HG03571 (cell line): ENCODE results near the gene DCST1.
A peak's percentile ranks its signal among the peaks of the same experiment; 100 is the strongest.

Experiments used
- ATAC-seq: cut with Tn5 transposase; IDR thresholded peaks from one replicate; pipeline ENCODE4 v1.9.1; 2021; ENCODE audit not compliant: unreplicated experiment

The DCST1 gene

GRCh38 chr1:155012026-155012546, 21.5 kb upstream of the DCST1 start:
- ATAC-seq = no peak

DNA sequence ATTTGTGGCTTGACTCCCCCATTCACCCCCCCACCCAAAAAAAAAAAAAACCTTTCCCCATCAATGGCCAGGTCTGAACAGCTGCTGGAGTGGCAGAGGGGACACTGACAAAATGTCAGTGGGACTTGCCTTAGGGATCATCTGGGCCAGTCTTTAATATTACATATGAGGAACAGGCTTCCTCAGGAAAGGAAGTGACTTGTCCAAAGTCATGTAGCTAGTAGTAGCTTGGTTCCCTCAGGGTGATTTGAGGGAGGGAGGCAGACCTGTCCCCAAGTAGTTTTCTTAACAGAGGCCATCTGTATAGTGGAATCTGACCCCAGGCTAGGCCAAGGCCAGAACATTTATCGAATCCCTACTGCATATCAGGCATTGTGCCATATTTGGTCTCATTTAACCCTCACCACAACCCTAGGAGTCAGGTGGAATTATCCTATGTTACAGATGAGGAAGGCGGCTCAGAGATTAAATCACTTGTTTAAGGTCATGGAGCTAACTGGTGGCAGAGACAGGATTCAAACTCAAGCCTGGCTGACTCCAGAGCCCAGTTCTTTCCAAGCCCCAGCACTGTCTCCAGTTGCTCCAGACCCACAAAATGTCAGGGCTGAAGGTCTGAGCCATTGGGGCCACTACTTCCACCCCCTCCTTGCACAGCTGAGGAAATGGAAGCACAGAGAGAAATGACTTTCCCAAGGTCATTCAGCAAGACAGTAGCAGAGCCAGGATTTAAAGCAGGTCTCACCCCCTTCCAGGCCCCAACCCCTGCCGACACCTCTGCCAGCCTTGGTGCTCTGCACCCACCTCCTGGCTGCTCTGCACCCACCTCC, 20.6 kb upstream of the DCST1 start:
- no peak for ATAC-seq

- no peak for ATAC-seq
These were observed 20.0 kb upstream of the DCST1 start for GRCh38 chr1:155013632-155014031.

- ATAC-seq = no peak
These were observed 18.7 kb upstream of the DCST1 start for GRCh38 chr1:155014709-155015508.

DNA sequence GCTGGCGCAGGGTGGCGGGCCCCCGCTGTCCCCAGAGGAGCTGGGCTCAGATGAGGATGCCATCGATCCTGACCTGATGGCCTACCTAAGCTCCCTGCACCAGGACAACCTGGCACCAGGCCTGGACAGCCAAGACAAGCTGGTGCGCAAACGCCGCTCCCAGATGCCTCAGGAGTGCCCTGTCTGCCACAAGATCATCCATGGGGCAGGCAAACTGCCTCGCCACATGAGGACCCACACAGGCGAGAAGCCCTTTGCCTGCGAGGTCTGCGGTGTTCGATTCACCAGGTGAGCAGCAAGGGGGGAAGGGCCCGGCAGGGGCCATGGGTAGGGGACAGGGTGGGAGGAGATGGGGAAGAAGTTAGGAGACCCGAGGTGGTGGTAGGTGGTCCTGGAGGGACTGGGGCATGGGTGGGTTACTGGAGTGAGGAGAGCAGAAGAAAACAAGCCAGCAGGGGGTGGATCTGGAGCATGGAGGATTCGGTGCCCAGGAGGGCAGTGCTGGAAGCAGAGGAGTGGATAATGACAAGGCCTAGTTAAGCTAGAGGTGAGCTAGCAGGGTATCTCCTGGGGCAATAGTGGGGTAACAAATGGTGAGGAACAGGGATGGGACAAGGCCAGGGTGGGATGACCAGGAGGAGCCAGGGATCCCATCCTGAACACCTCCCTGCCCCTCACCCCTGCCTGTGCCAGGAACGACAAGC, 17.9 kb upstream of the DCST1 start:
- ATAC-seq = no peak

DNA sequence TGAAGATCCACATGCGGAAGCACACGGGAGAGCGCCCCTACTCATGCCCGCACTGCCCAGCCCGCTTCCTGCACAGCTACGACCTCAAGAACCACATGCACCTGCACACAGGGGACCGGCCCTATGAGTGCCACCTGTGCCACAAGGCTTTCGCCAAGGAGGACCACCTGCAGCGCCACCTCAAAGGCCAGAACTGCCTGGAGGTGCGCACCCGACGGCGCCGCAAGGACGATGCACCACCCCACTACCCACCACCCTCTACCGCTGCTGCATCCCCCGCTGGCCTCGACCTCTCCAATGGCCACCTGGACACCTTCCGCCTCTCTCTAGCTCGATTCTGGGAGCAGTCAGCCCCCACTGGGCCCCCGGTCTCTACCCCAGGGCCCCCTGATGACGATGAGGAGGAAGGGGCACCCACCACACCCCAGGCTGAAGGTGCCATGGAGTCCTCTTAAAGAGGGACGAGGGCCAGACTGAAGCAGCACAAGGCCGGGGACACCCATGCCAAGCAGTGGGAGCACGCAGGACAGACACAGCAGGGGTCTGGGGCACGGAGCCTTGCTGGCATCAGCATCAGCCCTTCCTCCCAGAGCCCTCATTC, 17.3 kb upstream of the DCST1 start:
- no peak for ATAC-seq

GRCh38 chr1:155017041-155017945, 16.3 kb upstream of the DCST1 start:
- ATAC-seq = peak; percentile 67

- ATAC-seq = no peak
These were observed 15.7 kb upstream of the DCST1 start for GRCh38 chr1:155017946-155018316.

DNA sequence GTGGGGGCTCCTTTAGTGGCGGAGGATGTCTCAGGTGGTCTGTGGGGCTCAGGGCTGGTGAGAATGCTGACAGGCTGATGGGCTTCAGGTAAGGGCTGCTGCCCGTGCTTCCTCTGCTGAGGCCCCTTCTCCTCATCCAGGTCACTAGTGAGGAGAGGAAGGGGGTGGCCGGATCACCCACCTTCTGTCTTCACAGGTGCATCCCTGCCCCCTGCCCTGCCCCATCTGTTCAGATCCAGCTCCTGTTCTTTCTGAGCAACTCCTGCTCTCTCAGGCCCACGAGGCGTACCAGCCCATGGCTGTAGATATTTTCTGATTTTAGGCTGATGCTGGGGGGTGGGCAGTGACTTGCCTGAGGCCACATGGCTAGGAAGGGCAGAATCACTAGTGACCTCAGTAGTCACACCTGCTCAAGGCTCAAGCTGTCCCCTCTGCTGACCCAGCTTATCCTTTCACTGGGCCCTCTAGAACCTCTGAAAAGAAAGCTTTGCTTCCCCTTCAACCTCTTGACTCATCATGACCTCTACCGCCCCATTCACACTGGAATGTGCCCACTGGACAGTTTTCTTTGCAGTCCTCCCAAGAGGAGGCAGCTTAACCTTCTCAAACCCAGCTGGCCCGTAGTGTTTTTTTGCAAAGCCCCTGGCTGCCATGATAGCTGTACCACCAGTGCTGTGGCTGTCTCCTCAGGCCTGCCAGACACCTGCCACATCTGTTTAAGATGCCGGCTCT, 14.8 kb upstream of the DCST1 start:
- no peak for ATAC-seq

GRCh38 chr1:155019377-155020245, 14.0 kb upstream of the DCST1 start:
- ATAC-seq = no peak

- ATAC-seq = no peak
These were observed 11.3 kb upstream of the DCST1 start for GRCh38 chr1:155022136-155022926.

GRCh38 chr1:155022927-155023236, 10.7 kb upstream of the DCST1 start:
- no peak for ATAC-seq

DNA sequence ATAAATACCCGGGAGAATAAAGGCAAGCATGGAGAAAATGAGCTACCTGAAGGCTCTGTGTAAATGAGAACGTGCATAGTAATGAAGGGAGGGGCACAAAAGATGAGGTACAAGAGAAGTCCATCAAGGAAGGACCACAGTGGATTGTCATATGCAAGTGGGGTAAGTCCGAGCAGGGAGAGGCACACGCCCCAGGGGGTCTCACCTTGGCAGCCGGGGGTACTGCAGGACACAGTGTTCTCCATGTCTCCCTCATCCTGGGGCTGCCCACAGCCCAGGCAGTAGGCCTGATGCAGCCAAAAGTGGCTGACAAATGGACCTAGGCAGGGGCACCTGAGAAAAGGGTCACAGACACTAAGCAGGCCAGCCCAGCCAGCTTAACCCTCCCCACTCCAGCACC, 10.0 kb upstream of the DCST1 start:
- ATAC-seq = no peak

- ATAC-seq = no peak
These were observed 9.3 kb upstream of the DCST1 start for GRCh38 chr1:155024315-155024714.

DNA sequence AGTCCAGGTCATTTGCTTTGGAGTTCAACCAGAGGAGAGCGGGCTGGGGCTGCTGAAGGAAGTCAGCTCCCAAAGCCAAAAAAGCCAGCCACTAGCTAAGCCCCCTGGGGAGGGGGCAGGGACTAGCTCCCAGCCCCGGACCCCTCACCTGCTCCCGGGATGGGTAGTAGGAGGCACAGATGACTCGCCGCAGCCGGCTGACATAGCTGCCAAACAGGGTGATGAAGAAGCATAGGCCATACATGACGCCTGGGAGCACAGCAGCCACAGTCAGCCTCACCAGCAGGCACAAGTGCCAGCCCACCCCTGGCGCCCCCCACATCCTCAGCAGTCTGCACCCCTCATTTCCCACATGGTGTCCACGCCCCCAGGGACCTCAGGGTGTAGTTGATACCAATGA, 7.5 kb upstream of the DCST1 start:
- no peak for ATAC-seq

- ATAC-seq = no peak
These were observed 7.0 kb upstream of the DCST1 start for GRCh38 chr1:155026588-155026987.

- ATAC-seq = no peak
These were observed 3.9 kb upstream of the DCST1 start for GRCh38 chr1:155029513-155030242.
